Endothelial cell of umbilical vein (primary cell): ENCODE results near the gene SLC12A5. TPM values are rescaled to one million over a fixed set of nuclear protein-coding genes. Genes with fewer than 3 reads are reported as not detected.

Source experiments
- BruUV-seq: library from RNA; stranded (reverse); fragments of 400-500 nt; replicated peaks from 2 replicates; lab custom pipeline; 2021; lab: Mats Ljungman, UMichigan
- CTCF ChIA-PET: fragments of 300-600, 350-600 bp; sonication (Branson Sonifier 250); formaldehyde crosslinking; loops from one replicate; lab custom pipeline; 2021; ENCODE audit warnings: antibody characterized with exemption, inconsistent platforms; lab: Charles Lee
- POLR2A ChIA-PET: fragments of 300-600, 350-600 bp; sonication (Branson Sonifier 250); formaldehyde crosslinking; loops from one replicate; lab custom pipeline; 2021; ENCODE audit warnings: antibody characterized with exemption, inconsistent platforms; lab: Charles Lee
- DNase-seq: peaks from one replicate; pipeline ENCODE4 v3.0.0-alpha.2; 2011; ENCODE audit warnings: low read depth, low spot score
- FAIRE-seq: peaks from 2 replicates; lab custom pipeline; 2011; peaks lifted over from hg19 to GRCh38; lab: Jason Lieb, UNC
- H2AFZ ChIP-seq: 2 replicates; pipeline ENCODE4 v1.6.0; 2012; ENCODE audit warnings: low read depth, low read length, control low read depth, inconsistent platforms
- H3K27ac ChIP-seq: 2 replicates; pipeline ENCODE4 v1.5.1; 2011; ENCODE audit warnings: low read depth, mild to moderate bottlenecking, control low read depth, low read length, moderate library complexity; ENCODE audit not compliant: insufficient read depth
- H3K27me3 ChIP-seq, 2 experiments: 2 replicates each; pipeline versions ENCODE4 v1.6.0 to v1.6.1; 2011; ENCODE audit warnings: low read length in 2 of 2, mixed read lengths in 1 of 2; ENCODE audit not compliant: control insufficient read depth in 2 of 2, insufficient read depth in 2 of 2
- H3K36me3 ChIP-seq, 2 experiments: 2 replicates in 1 of 2; 3 replicates in 1 of 2; pipeline ENCODE4 v1.5.1; 2011; ENCODE audit warnings: low read length in 2 of 2, mild to moderate bottlenecking in 1 of 2, moderate library complexity in 1 of 2; ENCODE audit not compliant: control insufficient read depth in 2 of 2, insufficient read depth in 2 of 2; ENCODE audit errors: extremely low read depth in 1 of 2
- H3K4me1 ChIP-seq: 3 replicates; pipeline ENCODE4 v1.5.1; 2011; ENCODE audit warnings: mild to moderate bottlenecking, low read length; ENCODE audit not compliant: control insufficient read depth, insufficient read depth; ENCODE audit errors: extremely low read depth
- H3K4me2 ChIP-seq: 2 replicates; pipeline ENCODE4 v1.6.1; 2011; ENCODE audit warnings: low read length, control low read depth, mixed read lengths; ENCODE audit not compliant: insufficient read depth
- H3K4me3 ChIP-seq, 3 experiments: fragments of 200-600 bp in 1 of 3; sonication (generic), shearing (Covaris generic) in 1 of 3; replicated peaks in 1 of 3; 2 replicates each; pipeline ENCODE4 v1.5.1; 2011 to 2016; ENCODE audit warnings: control low read depth in 3 of 3, low read length in 3 of 3, mild to moderate bottlenecking in 2 of 3, inconsistent platforms in 1 of 3, low read depth in 1 of 3, moderate library complexity in 1 of 3; ENCODE audit not compliant: insufficient read depth in 1 of 3
- H3K79me2 ChIP-seq: 2 replicates; pipeline ENCODE4 v1.6.0; 2012; ENCODE audit warnings: low read length, inconsistent platforms; ENCODE audit not compliant: control insufficient read depth, insufficient read depth
- H3K9ac ChIP-seq: replicated peaks from 2 replicates; pipeline ENCODE3; 2011; ENCODE audit warnings: low read length, control low read depth; ENCODE audit not compliant: insufficient read depth; ENCODE audit errors: extremely low read depth
- H3K9me1 ChIP-seq: replicated peaks from 3 replicates; pipeline ENCODE4 v1.6.0; 2011; ENCODE audit warnings: mild to moderate bottlenecking, low read length; ENCODE audit not compliant: control insufficient read depth, insufficient read depth; ENCODE audit errors: extremely low read depth
- H3K9me3 ChIP-seq: replicated peaks from 2 replicates; pipeline ENCODE4 v1.5.1; 2012; ENCODE audit warnings: low read length, inconsistent platforms; ENCODE audit not compliant: control insufficient read depth, insufficient read depth
- H4K20me1 ChIP-seq: replicated peaks from 2 replicates; pipeline ENCODE3; 2011; ENCODE audit warnings: mild to moderate bottlenecking, low read length; ENCODE audit not compliant: control insufficient read depth, insufficient read depth; ENCODE audit errors: extremely low read depth
- POLR2A ChIP-seq: IDR thresholded peaks from 2 replicates; pipeline ENCODE4 v1.6.1; 2012; ENCODE audit warnings: low read depth, mild to moderate bottlenecking, control low read depth, low read length
- dilution Hi-C: fragments of 300-500 bp; cut with MboI; formaldehyde crosslinking; loops from one replicate; pipeline ENCODE4 v1.15.0; 2019; ENCODE audit warnings: low sequenced_read_pairs; ENCODE audit not compliant: extremely low pct_ligation_motif_present
- intact Hi-C: fragments of 100-400 bp; cut with micrococcal nuclease; formaldehyde crosslinking; loops from one replicate; pipeline ENCODE4 v1.10.0; 2022
- polyA plus RNA-seq, 4 experiments: library from polyadenylated mRNA; depleted of rRNA in 3 of 4; stranded (reverse) in 3 of 4; unstranded in 1 of 4; fragments of >200 nt; gene quantifications; 2 replicates each; pipeline versions ENCODE4 v1.2.1 to v1.2.3, GENCODE V29; 2011 to 2012; ENCODE audit warnings: missing spikeins in 1 of 4
- total RNA-seq: library from RNA; stranded (reverse); gene quantifications from 2 replicates; pipeline ENCODE4 v1.2.3, GENCODE V29; 2021
- TF ChIP-seq, protein P1 (sequence below), 2 donors: IDR thresholded peaks; 1 replicate in 1 of 2; 2 replicates in 1 of 2; pipeline ENCODE4 v1.5.1; 2011; ENCODE audit warnings: low read length in 2 of 2, mild to moderate bottlenecking in 2 of 2, moderate library complexity in 2 of 2, control low read depth in 1 of 2, inconsistent platforms in 1 of 2, low read depth in 1 of 2; ENCODE audit not compliant: insufficient read depth in 1 of 2; ENCODE audit errors: extremely low read depth in 1 of 2

SLC12A5 gene
- total and polyA plus RNA-seq, 2 donors (not counting 3 experiments of a cell fraction or from before 2014, with no cell fraction given) = 1.6 to 2.3 TPM

DNA sequence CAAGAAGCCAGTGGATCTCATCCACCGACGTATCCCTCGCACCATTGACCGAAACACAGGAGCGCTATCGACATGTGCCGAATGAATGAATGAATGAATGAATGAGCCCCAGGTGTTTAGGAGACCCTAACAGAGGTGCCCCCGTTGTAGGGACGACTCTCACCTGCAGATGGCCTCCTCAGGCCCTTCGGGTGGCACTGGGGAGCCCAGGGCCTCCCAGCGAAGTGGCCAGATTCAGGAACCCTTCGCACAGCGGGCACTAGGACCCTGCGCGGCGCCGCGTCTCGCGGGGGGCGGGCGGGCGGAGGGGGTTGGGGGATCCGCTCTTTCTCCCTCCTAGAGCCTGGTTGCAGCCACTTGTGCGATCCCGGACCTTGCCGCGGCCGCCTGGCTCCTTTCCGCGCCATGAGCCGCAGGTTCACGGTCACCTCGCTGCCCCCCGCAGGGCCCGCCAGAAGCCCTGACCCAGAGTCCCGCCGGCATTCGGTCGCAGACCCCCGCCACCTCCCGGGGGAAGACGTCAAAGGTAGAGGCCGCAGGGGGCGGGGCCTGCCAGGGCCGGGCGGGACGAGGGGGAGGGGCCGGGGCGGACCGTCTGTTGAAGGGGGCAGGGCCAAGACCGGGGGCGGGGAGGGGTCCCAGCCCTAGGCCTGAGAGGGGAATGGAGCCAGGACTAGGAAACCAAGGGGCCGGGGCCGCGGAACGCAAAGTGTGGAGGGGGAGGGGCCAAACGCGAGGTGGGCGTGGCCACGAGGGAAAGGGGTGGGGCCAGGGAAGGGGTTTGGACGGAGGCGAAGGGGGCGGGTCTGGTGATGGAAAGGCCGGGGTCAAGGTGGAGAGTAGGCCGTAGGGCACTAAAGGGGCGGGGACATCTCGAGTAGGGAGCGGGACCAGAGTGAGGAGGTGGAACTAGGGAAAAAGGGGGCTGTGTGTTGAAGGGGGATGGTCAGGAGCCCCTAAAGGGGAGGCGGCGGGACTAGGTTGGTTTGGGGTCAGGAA, 7.4 kb upstream of the SLC12A5 start:
- no peaks in the 10 kb centered on the region for H3K9me3 ChIP-seq
- H3K27me3 ChIP-seq = peaks cover 10 to 20% of the 10 kb centered on the region in 2 experiments
- no peaks in the 10 kb centered on the region for H4K20me1 ChIP-seq
- peak overlapping the region in 2 of 3 experiments; percentile 13 to 43 for H3K4me3 ChIP-seq
- FAIRE-seq (no peak), DNase-seq (peak; percentile 38)
- H3K79me2 ChIP-seq = no peaks in the 10 kb centered on the region
- TF ChIP-seq POLR2A = no peak
- TF ChIP-seq, protein P1, sequence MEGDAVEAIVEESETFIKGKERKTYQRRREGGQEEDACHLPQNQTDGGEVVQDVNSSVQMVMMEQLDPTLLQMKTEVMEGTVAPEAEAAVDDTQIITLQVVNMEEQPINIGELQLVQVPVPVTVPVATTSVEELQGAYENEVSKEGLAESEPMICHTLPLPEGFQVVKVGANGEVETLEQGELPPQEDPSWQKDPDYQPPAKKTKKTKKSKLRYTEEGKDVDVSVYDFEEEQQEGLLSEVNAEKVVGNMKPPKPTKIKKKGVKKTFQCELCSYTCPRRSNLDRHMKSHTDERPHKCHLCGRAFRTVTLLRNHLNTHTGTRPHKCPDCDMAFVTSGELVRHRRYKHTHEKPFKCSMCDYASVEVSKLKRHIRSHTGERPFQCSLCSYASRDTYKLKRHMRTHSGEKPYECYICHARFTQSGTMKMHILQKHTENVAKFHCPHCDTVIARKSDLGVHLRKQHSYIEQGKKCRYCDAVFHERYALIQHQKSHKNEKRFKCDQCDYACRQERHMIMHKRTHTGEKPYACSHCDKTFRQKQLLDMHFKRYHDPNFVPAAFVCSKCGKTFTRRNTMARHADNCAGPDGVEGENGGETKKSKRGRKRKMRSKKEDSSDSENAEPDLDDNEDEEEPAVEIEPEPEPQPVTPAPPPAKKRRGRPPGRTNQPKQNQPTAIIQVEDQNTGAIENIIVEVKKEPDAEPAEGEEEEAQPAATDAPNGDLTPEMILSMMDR (IDR thresholded peaks at IDR 0.05; ENCODE audit: extremely low read depth in 1 of 2, insufficient read depth in 1 of 2, low read depth in 1 of 2, low read length in 2 of 2) = no peak
- H3K9ac ChIP-seq = no peak overlapping the region
- no peaks in the 10 kb centered on the region for H3K9me1 ChIP-seq
- H3K4me2 ChIP-seq = no peak overlapping the region
- dilution Hi-C loops (no loop called here), intact Hi-C loops (loop anchor here (2.0 to 5.0 kb wide), 2 partner anchors 36 to 327 kb away; no protein-coding TSS in a partner anchor)
- no peaks in the 10 kb centered on the region for H3K4me1 ChIP-seq
- peak overlapping the region; percentile 46 for H2AFZ ChIP-seq
- ChIA-PET POLR2A (no interaction called here), CTCF (interaction anchor here (0.6 to 1.9 kb wide), 22 partner anchors 8 to 416 kb away, joined by 3 to 34 read pairs (median 5); partner anchors contain the start of gene MMP9)
- H3K27ac ChIP-seq = no peak overlapping the region
- no peaks in the 10 kb centered on the region for H3K36me3 ChIP-seq
- BruUV-seq = no TSS peak
